ENCODE results near the gene HSF2BP. TPM values are rescaled to one million over a fixed set of nuclear protein-coding genes. Genes with fewer than 3 reads are reported as not detected.
A peak's percentile ranks its signal among the peaks of the same experiment; 100 is the strongest.
"Not testable (repeated sequence)": the region's sequence is repeated elsewhere in the genome, so short reads cannot be mapped to it uniquely, and the experiment has no call there.

The HSF2BP gene
- total RNA-seq, 1 experiment from 2014 or later: 4.6 TPM

GRCh38 chr21:43597540-43598250 is 61.6 kb downstream of the HSF2BP start:
- Histone ChIP-seq H3F3A (ENCODE audit: insufficient read depth, low read depth) (peaks cover 54% of the 10 kb centered on the region), H3K36me3 (ENCODE audit: low read depth) (no peaks in the 10 kb centered on the region), H3K4me2 (0 out of 2 replicates have a peak overlapping the region, but pooled peaks have one; percentile 44), H3K4me3 (no peak overlapping the region), H3K9me3 (ENCODE audit: insufficient read depth, low read depth) (no peaks in the 10 kb centered on the region), H3K79me2 (ENCODE audit: low read depth) (no peaks in the 10 kb centered on the region), H3K4me1 (replicated peaks; ENCODE audit: insufficient read depth) (peaks cover 66% of the 10 kb centered on the region), H2AFZ (no peak overlapping the region), H3K9me2 (ENCODE audit: insufficient read depth) (no peaks in the 10 kb centered on the region), H3K27ac (peak overlapping the region; percentile 82), H3K27me3 (ENCODE audit: insufficient read depth, low read depth) (no peaks in the 10 kb centered on the region), H4K20me1 (ENCODE audit: insufficient read depth) (no peaks in the 10 kb centered on the region)
- intact Hi-C loops (cut with micrococcal nuclease; ENCODE audit: unreplicated experiment): no loop called here
- DNase-seq: peak in 1 of 2 experiments; percentile 44
- POLR2A ChIA-PET (ENCODE audit: unreplicated experiment): interaction anchor here (0.6 to 1.5 kb wide), 7 partner anchors 11 to 316 kb away, joined by 3 to 8 read pairs (median 4); no protein-coding TSS in a partner anchor
- CTCF ChIA-PET: interaction anchor here (0.6 kb wide), 1 partner anchor 11 kb away, joined by 3 read pairs; no protein-coding TSS in a partner anchor
- TF ChIP-seq, protein P1, sequence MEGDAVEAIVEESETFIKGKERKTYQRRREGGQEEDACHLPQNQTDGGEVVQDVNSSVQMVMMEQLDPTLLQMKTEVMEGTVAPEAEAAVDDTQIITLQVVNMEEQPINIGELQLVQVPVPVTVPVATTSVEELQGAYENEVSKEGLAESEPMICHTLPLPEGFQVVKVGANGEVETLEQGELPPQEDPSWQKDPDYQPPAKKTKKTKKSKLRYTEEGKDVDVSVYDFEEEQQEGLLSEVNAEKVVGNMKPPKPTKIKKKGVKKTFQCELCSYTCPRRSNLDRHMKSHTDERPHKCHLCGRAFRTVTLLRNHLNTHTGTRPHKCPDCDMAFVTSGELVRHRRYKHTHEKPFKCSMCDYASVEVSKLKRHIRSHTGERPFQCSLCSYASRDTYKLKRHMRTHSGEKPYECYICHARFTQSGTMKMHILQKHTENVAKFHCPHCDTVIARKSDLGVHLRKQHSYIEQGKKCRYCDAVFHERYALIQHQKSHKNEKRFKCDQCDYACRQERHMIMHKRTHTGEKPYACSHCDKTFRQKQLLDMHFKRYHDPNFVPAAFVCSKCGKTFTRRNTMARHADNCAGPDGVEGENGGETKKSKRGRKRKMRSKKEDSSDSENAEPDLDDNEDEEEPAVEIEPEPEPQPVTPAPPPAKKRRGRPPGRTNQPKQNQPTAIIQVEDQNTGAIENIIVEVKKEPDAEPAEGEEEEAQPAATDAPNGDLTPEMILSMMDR (conservative IDR thresholded peaks at IDR 0.05): no peak
- no peak for TF ChIP-seq EZH2 (IDR thresholded peaks at IDR 0.05; ENCODE audit: low read depth)
- BruUV-seq (replicated peaks): no TSS peak

GRCh38 chr21:43597052-43597451 is 62.2 kb downstream of the HSF2BP start:
- DNase-seq: peak in 1 of 2 experiments; percentile 70
- peaks cover 63% of the 10 kb centered on the region for H3K4me1 ChIP-seq (replicated peaks; ENCODE audit: insufficient read depth)
- H3K79me2 ChIP-seq (ENCODE audit: low read depth): no peaks in the 10 kb centered on the region
- H3K4me2 ChIP-seq: peak overlapping the region; percentile 44
- no peaks in the 10 kb centered on the region for H3K36me3 ChIP-seq (ENCODE audit: low read depth)
- POLR2A ChIA-PET (ENCODE audit: unreplicated experiment): interaction anchor here (0.6 to 1.5 kb wide), 4 partner anchors 10 to 256 kb away, joined by 3 to 8 read pairs (median 4); no protein-coding TSS in a partner anchor
- H3K4me3 ChIP-seq: no peak overlapping the region
- TF ChIP-seq, protein P1 (conservative IDR thresholded peaks at IDR 0.05): no peak
- TF ChIP-seq EZH2 (IDR thresholded peaks at IDR 0.05; ENCODE audit: low read depth): no peak
- no peak overlapping the region for H2AFZ ChIP-seq
- no peaks in the 10 kb centered on the region for H3K9me3 ChIP-seq (ENCODE audit: insufficient read depth, low read depth)
- BruUV-seq (replicated peaks): no TSS peak
- peaks cover 54% of the 10 kb centered on the region for H3F3A ChIP-seq (ENCODE audit: insufficient read depth, low read depth)
- H4K20me1 ChIP-seq (ENCODE audit: insufficient read depth): no peaks in the 10 kb centered on the region
- peak overlapping the region; percentile 82 for H3K27ac ChIP-seq
- H3K9me2 ChIP-seq (ENCODE audit: insufficient read depth): no peaks in the 10 kb centered on the region
- no peaks in the 10 kb centered on the region for H3K27me3 ChIP-seq (ENCODE audit: insufficient read depth, low read depth)
- intact Hi-C loops (cut with micrococcal nuclease; ENCODE audit: unreplicated experiment): no loop called here
- CTCF ChIA-PET: interaction anchor here (0.7 kb wide), 1 partner anchor 22 kb away, joined by 8 read pairs; no protein-coding TSS in a partner anchor

GRCh38 chr21:43596616-43597015 is 62.7 kb downstream of the HSF2BP start:
- ChIA-PET CTCF (interaction anchor here (0.7 kb wide), 1 partner anchor 22 kb away, joined by 8 read pairs; no protein-coding TSS in a partner anchor), POLR2A (ENCODE audit: unreplicated experiment) (interaction anchor here (0.6 kb wide), 1 partner anchor 10 kb away, joined by 3 read pairs; no protein-coding TSS in a partner anchor)
- no TSS peak for BruUV-seq (replicated peaks)
- Histone ChIP-seq H3K27me3 (ENCODE audit: insufficient read depth, low read depth) (no peaks in the 10 kb centered on the region), H3K4me1 (replicated peaks; ENCODE audit: insufficient read depth) (peaks cover 63% of the 10 kb centered on the region), H2AFZ (no peak overlapping the region), H3K79me2 (ENCODE audit: low read depth) (no peaks in the 10 kb centered on the region), H3K4me3 (no peak overlapping the region), H3F3A (ENCODE audit: insufficient read depth, low read depth) (peaks cover 50% of the 10 kb centered on the region), H3K27ac (peak overlapping the region; percentile 82), H3K4me2 (peak overlapping the region; percentile 44), H3K9me3 (ENCODE audit: insufficient read depth, low read depth) (no peaks in the 10 kb centered on the region), H3K36me3 (ENCODE audit: low read depth) (no peaks in the 10 kb centered on the region), H3K9me2 (ENCODE audit: insufficient read depth) (no peaks in the 10 kb centered on the region), H4K20me1 (ENCODE audit: insufficient read depth) (no peaks in the 10 kb centered on the region)
- intact Hi-C loops (cut with micrococcal nuclease; ENCODE audit: unreplicated experiment): no loop called here
- TF ChIP-seq EZH2 (IDR thresholded peaks at IDR 0.05; ENCODE audit: low read depth): no peak
- TF ChIP-seq, protein P1 (conservative IDR thresholded peaks at IDR 0.05): no peak
- DNase-seq: no peak

GRCh38 chr21:43595769-43596168 is 63.5 kb downstream of the HSF2BP start:
- BruUV-seq (replicated peaks); H3K9me2 ChIP-seq (ENCODE audit: insufficient read depth); H3K27ac ChIP-seq: not testable (repeated sequence)

More at GRCh38 chr21:43595769-43596168, 63.5 kb downstream of the HSF2BP start:
- intact Hi-C loops (cut with micrococcal nuclease; ENCODE audit: unreplicated experiment); H4K20me1 ChIP-seq (ENCODE audit: insufficient read depth); H3K9me3 ChIP-seq (ENCODE audit: insufficient read depth, low read depth); H3K27me3 ChIP-seq (ENCODE audit: insufficient read depth, low read depth); CTCF ChIA-PET; H3K4me2 ChIP-seq; DNase-seq; H3K4me3 ChIP-seq; H3K79me2 ChIP-seq (ENCODE audit: low read depth); H2AFZ ChIP-seq; POLR2A ChIA-PET (ENCODE audit: unreplicated experiment); H3K36me3 ChIP-seq (ENCODE audit: low read depth): not testable (repeated sequence)
- peaks cover 42% of the 10 kb centered on the region for H3F3A ChIP-seq (ENCODE audit: insufficient read depth, low read depth)
- H3K4me1 ChIP-seq (replicated peaks; ENCODE audit: insufficient read depth): peaks cover 62% of the 10 kb centered on the region

All from PC-9 (cell line).